GM23338 (cell line): ENCODE measurements around the gene XPNPEP1. TPM values are rescaled to one million over a fixed set of nuclear protein-coding genes. Genes with fewer than 3 reads are reported as not detected.

Experiments
- ATAC-seq: fragments of 200-7000 bp; cut with Tn5 transposase; 3 replicates; pipeline ENCODE4 v1.9.1; 2020
- DNase-seq: peaks from one replicate; pipeline ENCODE4 v3.0.0-alpha.2; 2015; ENCODE audit warnings: low spot score
- H2AFZ ChIP-seq: fragments of 200-600 bp; sonication (generic); 2 replicates; pipeline ENCODE4 v1.8.0; 2016; ENCODE audit warnings: antibody characterized with exemption, mild to moderate bottlenecking, moderate library complexity
- H3F3A ChIP-seq: fragments of 200-600 bp; sonication (generic); replicated peaks from 2 replicates; pipeline ENCODE4 v1.8.0; 2017; ENCODE audit warnings: antibody characterized with exemption, mixed run types, low read depth
- H3K27ac ChIP-seq: fragments of 200-600 bp; sonication (generic); 2 replicates; pipeline ENCODE4 v1.6.1; 2016; ENCODE audit warnings: low read depth
- H3K27me3 ChIP-seq: fragments of 200-600 bp; sonication (generic); 2 replicates; pipeline ENCODE4 v1.8.0; 2016; ENCODE audit warnings: mild to moderate bottlenecking, mixed run types, moderate library complexity; ENCODE audit not compliant: insufficient read depth
- H3K36me3 ChIP-seq: fragments of 200-600 bp; sonication (generic); 2 replicates; pipeline ENCODE4 v1.8.0; 2016; ENCODE audit warnings: mild to moderate bottlenecking; ENCODE audit not compliant: insufficient read depth
- H3K4me1 ChIP-seq: fragments of 200-600 bp; sonication (generic); 2 replicates; pipeline ENCODE4 v1.8.0; 2016; ENCODE audit warnings: mild to moderate bottlenecking, moderate library complexity; ENCODE audit not compliant: insufficient read depth
- H3K4me2 ChIP-seq: fragments of 200-600 bp; sonication (generic); 2 replicates; pipeline ENCODE4 v1.7.1; 2017; ENCODE audit warnings: mixed run types
- H3K4me3 ChIP-seq: fragments of 200-600 bp; sonication (generic); 2 replicates; pipeline ENCODE4 v1.6.1; 2016; ENCODE audit warnings: mixed run types
- H3K79me2 ChIP-seq: fragments of 200-600 bp; sonication (generic); replicated peaks from 2 replicates; pipeline ENCODE4 v1.8.0; 2017; ENCODE audit warnings: mild to moderate bottlenecking; ENCODE audit not compliant: insufficient read depth
- H3K9me2 ChIP-seq: fragments of 200-600 bp; sonication (generic); 2 replicates; pipeline ENCODE4 v1.8.0; 2017; ENCODE audit not compliant: insufficient read depth
- H4K20me1 ChIP-seq: fragments of 200-600 bp; sonication (generic); replicated peaks from 2 replicates; pipeline ENCODE4 v1.8.0; 2017; ENCODE audit warnings: mild to moderate bottlenecking; ENCODE audit not compliant: insufficient read depth
- H3K27ac Mint-ChIP-seq: 2 replicates; pipeline ENCODE4 v1.8.0; 2020; ENCODE audit warnings: inconsistent platforms, mild to moderate bottlenecking, moderate library complexity, mixed read lengths
- H3K27me3 Mint-ChIP-seq: 3 replicates; pipeline ENCODE4 v1.8.0; 2022; ENCODE audit warnings: low read depth, mild to moderate bottlenecking, moderate library complexity, mixed read lengths, inconsistent platforms; ENCODE audit not compliant: insufficient read depth, poor library complexity
- H3K36me3 Mint-ChIP-seq: 3 replicates; pipeline ENCODE4 v1.8.0; 2021; ENCODE audit warnings: low read depth, mild to moderate bottlenecking, inconsistent platforms, moderate library complexity, mixed read lengths
- H3K4me1 Mint-ChIP-seq: 3 replicates; pipeline ENCODE4 v1.8.0; 2020; ENCODE audit warnings: mild to moderate bottlenecking, inconsistent platforms, mixed read lengths
- H3K4me3 Mint-ChIP-seq: 3 replicates; pipeline ENCODE4 v1.8.0; 2021; ENCODE audit warnings: moderate library complexity, mild to moderate bottlenecking, inconsistent platforms, mixed read lengths
- H3K9me3 Mint-ChIP-seq: 3 replicates; pipeline ENCODE4 v1.8.0; 2020; ENCODE audit warnings: moderate library complexity, mild to moderate bottlenecking, inconsistent platforms, mixed read lengths
- CREB1 ChIP-seq: fragments of 250-450 bp; sonication (Bioruptor Pico); IDR thresholded peaks from 2 replicates; pipeline ENCODE4 v1.5.0; 2020; ENCODE audit warnings: low read depth, mild to moderate bottlenecking, moderate library complexity
- EZH2 ChIP-seq: fragments of 200-600 bp; sonication (generic); IDR thresholded peaks from one replicate; pipeline ENCODE4 v1.8.0; 2017; ENCODE audit warnings: antibody characterized with exemption, mild to moderate bottlenecking, low read depth; ENCODE audit not compliant: unreplicated experiment
- EZH2phosphoT487 ChIP-seq: fragments of 200-600 bp; sonication (generic); IDR thresholded peaks from one replicate; pipeline ENCODE4 v1.8.1; 2018; ENCODE audit warnings: antibody characterized with exemption; ENCODE audit not compliant: unreplicated experiment
- NANOG ChIP-seq: IDR thresholded peaks from 2 replicates; pipeline ENCODE4 v1.6.1; 2016; ENCODE audit warnings: antibody characterized with exemption, borderline replicate concordance
- POLR2AphosphoS5 ChIP-seq: IDR thresholded peaks from 2 replicates; pipeline ENCODE4 v1.6.1; 2016; ENCODE audit warnings: antibody characterized with exemption, low read depth
- STAT1 ChIP-seq: IDR thresholded peaks from one replicate; pipeline ENCODE4 v1.6.1; 2016; ENCODE audit warnings: antibody characterized with exemption; ENCODE audit not compliant: unreplicated experiment
- ZNF114 ChIP-seq: fragments of 250-450 bp; sonication (Bioruptor Pico); IDR thresholded peaks from 2 replicates; pipeline ENCODE4 v1.5.0; 2020; ENCODE audit warnings: mild to moderate bottlenecking, moderate library complexity
- ZNF331 ChIP-seq: fragments of 250-450 bp; sonication (Bioruptor Pico); IDR thresholded peaks from 2 replicates; pipeline ENCODE4 v1.5.0; 2020; ENCODE audit warnings: low read depth, mild to moderate bottlenecking, moderate library complexity
- polyA plus RNA-seq: library from polyadenylated mRNA; unstranded; fragments of >200 nt; fragmentation: Nextera tagmentation; extraction: Ambion mirVana; gene quantifications from 2 replicates; pipeline ENCODE4 v1.2.1, GENCODE V29; 2016
- total RNA-seq: library from RNA; depleted of rRNA; stranded (reverse); fragments of >200 nt; shearing (Covaris generic); gene quantifications from 2 replicates; pipeline ENCODE4 v1.2.3, GENCODE V29; 2014
- TF ChIP-seq, protein P1 (sequence below): fragments of 250-450 bp; sonication (Bioruptor Pico); IDR thresholded peaks from 2 replicates; pipeline ENCODE4 v1.5.0; 2020; ENCODE audit warnings: mild to moderate bottlenecking, moderate library complexity

XPNPEP1 gene
- total and polyA plus RNA-seq, 2 experiments from 2014 or later: 17.5 to 55.8 TPM

DNA sequence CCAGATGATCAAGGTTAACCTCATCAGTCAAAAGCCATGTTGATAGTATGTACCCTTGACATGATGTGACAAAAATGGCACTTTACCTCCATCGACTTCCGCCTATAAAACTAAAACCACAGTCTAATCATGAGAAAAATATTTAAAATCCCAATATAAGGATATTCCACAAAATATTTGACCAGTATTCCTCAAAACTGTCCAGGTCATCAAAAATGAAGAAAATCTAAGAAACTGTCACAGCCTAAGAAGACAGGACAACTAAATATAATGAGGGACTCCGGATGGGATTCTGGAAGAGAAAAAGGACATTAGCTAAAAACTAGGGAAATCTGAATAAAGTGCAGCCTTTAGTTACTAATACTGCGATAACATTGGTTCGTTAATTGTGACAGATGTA is 67.6 kb downstream of the XPNPEP1 start:
- no peak for ATAC-seq
- Histone ChIP-seq H3K9me2 (no peaks in the 10 kb centered on the region), H4K20me1 (no peaks in the 10 kb centered on the region), H3K79me2 (no peaks in the 10 kb centered on the region), H3K4me3 (no peak overlapping the region), H3K27me3 (no peaks in the 10 kb centered on the region), H3K4me1 (no peaks in the 10 kb centered on the region; the same call in 1 of the 2 replicates), H3F3A (no peaks in the 10 kb centered on the region), H3K36me3 (no peaks in the 10 kb centered on the region), H2AFZ (no peak overlapping the region), H3K27ac (no peak overlapping the region), H3K4me2 (no peak overlapping the region)
- Mint-ChIP-seq H3K36me3 (no peaks in the 10 kb centered on the region), H3K27ac (no peak overlapping the region), H3K9me3 (no peaks in the 10 kb centered on the region), H3K27me3 (peaks cover 3% of the 10 kb centered on the region), H3K4me1 (peaks cover 3% of the 10 kb centered on the region; the same call in 1 of the 3 replicates), H3K4me3 (no peak overlapping the region)
- TF ChIP-seq CREB1 (CRISPR knock-in tag): no peak
- DNase-seq: no peak

DNA sequence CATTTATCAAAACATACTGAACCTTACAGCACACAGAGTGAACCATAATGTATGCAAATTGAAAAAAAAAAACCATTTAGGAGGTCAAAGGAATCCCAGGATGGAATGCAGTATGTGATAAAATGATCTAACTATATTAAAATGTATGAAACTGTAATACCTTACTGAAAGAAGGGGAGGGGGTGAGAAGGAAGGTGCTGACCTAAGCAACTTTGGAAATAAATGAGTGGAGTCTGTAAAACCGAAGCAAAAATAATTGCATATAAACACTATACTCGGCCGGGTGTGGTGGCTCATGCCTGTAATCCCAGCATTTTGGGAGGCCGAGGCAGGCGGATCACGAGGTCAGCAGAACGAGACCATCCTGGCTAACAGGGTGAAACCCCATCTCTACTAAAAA is 69.4 kb downstream of the XPNPEP1 start:
- ATAC-seq (no peak), DNase-seq (no peak)
- Histone ChIP-seq H2AFZ (no peak overlapping the region), H4K20me1 (no peaks in the 10 kb centered on the region), H3K27me3 (no peaks in the 10 kb centered on the region), H3K4me2 (no peak overlapping the region), H3K9me2 (no peaks in the 10 kb centered on the region), H3K36me3 (no peaks in the 10 kb centered on the region), H3F3A (no peaks in the 10 kb centered on the region), H3K4me3 (no peak overlapping the region), H3K4me1 (no peaks in the 10 kb centered on the region; the same call in 1 of the 2 replicates), H3K27ac (no peak overlapping the region), H3K79me2 (no peaks in the 10 kb centered on the region)
- no peaks in the 10 kb centered on the region for H3K36me3 Mint-ChIP-seq
- peaks cover 3% of the 10 kb centered on the region for H3K27me3 Mint-ChIP-seq
- H3K4me1 Mint-ChIP-seq: no peaks in the 10 kb centered on the region
- no peak overlapping the region for H3K4me3 Mint-ChIP-seq
- TF ChIP-seq STAT1 (no peak), EZH2 (no peak), NANOG (no peak), POLR2AphosphoS5 (no peak), CREB1 (CRISPR knock-in tag) (no peak), ZNF114 (CRISPR knock-in tag) (no peak), EZH2phosphoT487 (no peak), ZNF331 (no peak)
- TF ChIP-seq, protein P1, sequence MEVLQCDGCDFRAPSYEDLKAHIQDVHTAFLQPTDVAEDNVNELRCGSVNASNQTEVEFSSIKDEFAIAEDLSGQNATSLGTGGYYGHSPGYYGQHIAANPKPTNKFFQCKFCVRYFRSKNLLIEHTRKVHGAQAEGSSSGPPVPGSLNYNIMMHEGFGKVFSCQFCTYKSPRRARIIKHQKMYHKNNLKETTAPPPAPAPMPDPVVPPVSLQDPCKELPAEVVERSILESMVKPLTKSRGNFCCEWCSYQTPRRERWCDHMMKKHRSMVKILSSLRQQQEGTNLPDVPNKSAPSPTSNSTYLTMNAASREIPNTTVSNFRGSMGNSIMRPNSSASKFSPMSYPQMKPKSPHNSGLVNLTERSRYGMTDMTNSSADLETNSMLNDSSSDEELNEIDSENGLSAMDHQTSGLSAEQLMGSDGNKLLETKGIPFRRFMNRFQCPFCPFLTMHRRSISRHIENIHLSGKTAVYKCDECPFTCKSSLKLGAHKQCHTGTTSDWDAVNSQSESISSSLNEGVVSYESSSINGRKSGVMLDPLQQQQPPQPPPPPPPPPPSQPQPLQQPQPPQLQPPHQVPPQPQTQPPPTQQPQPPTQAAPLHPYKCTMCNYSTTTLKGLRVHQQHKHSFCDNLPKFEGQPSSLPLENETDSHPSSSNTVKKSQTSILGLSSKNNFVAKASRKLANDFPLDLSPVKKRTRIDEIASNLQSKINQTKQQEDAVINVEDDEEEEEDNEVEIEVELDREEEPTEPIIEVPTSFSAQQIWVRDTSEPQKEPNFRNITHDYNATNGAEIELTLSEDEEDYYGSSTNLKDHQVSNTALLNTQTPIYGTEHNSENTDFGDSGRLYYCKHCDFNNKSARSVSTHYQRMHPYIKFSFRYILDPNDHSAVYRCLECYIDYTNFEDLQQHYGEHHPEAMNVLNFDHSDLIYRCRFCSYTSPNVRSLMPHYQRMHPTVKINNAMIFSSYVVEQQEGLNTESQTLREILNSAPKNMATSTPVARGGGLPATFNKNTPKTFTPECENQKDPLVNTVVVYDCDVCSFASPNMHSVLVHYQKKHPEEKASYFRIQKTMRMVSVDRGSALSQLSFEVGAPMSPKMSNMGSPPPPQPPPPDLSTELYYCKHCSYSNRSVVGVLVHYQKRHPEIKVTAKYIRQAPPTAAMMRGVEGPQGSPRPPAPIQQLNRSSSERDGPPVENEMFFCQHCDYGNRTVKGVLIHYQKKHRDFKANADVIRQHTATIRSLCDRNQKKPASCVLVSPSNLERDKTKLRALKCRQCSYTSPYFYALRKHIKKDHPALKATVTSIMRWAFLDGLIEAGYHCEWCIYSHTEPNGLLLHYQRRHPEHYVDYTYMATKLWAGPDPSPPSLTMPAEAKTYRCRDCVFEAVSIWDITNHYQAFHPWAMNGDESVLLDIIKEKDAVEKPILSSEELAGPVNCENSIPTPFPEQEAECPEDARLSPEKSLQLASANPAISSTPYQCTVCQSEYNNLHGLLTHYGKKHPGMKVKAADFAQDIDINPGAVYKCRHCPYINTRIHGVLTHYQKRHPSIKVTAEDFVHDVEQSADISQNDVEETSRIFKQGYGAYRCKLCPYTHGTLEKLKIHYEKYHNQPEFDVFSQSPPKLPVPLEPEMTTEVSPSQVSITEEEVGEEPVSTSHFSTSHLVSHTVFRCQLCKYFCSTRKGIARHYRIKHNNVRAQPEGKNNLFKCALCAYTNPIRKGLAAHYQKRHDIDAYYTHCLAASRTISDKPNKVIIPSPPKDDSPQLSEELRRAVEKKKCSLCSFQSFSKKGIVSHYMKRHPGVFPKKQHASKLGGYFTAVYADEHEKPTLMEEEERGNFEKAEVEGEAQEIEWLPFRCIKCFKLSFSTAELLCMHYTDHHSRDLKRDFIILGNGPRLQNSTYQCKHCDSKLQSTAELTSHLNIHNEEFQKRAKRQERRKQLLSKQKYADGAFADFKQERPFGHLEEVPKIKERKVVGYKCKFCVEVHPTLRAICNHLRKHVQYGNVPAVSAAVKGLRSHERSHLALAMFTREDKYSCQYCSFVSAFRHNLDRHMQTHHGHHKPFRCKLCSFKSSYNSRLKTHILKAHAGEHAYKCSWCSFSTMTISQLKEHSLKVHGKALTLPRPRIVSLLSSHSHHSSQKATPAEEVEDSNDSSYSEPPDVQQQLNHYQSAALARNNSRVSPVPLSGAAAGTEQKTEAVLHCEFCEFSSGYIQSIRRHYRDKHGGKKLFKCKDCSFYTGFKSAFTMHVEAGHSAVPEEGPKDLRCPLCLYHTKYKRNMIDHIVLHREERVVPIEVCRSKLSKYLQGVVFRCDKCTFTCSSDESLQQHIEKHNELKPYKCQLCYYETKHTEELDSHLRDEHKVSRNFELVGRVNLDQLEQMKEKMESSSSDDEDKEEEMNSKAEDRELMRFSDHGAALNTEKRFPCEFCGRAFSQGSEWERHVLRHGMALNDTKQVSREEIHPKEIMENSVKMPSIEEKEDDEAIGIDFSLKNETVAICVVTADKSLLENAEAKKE (CRISPR knock-in tag): no peak
- no peaks in the 10 kb centered on the region for H3K9me3 Mint-ChIP-seq
- no peak overlapping the region for H3K27ac Mint-ChIP-seq
